Adipose tissue (tissue), 3 donors: ENCODE data around the gene MAP1LC3B2. TPM values are rescaled to one million over a fixed set of nuclear protein-coding genes. Genes with fewer than 3 reads are reported as not detected.

Experiments used
- H3K27ac ChIP-seq: one replicate; pipeline ENCODE4 v1.5.1; 2013; ENCODE audit warnings: low read depth, low read length
- WGBS, 3 donors: extraction: QIAGEN DNeasy Blood & Tissue Kit; methylation state at CpG; one replicate each; pipeline ENCODE4 v1.1.7; 2013; 5-methylcytosine and 5-hydroxymethylcytosine counted together
- polyA plus RNA-seq, 3 donors: library from polyadenylated mRNA; stranded (reverse); fragments of 200-250 nt; gene quantifications; one replicate each; pipeline ENCODE4 v1.2.3, GENCODE V29; 2013
- donor health status: healthy with polysubstance abuse.
- donor health status: Bipolar disorder and iron deficiency.
- donor health status: healthy.

Gene MAP1LC3B2
- polyA plus RNA-seq, 3 donors: 0.44 to 1.5 (median 1.1) TPM

GRCh38 chr12:116583129-116583694 is 24.0 kb downstream of the MAP1LC3B2 start:
- 78 to 86% (median 79%) methylated on average over 6 of the region's 6 CpGs for WGBS, 3 donors
- no peak overlapping the region for H3K27ac ChIP-seq

GRCh38 chr12:116587270-116587669 is 28.1 kb downstream of the MAP1LC3B2 start:
- no peak overlapping the region for H3K27ac ChIP-seq
- WGBS, 3 donors: 86 to 93% (median 92%) methylated on average over 2 of the region's 2 CpGs

DNA sequence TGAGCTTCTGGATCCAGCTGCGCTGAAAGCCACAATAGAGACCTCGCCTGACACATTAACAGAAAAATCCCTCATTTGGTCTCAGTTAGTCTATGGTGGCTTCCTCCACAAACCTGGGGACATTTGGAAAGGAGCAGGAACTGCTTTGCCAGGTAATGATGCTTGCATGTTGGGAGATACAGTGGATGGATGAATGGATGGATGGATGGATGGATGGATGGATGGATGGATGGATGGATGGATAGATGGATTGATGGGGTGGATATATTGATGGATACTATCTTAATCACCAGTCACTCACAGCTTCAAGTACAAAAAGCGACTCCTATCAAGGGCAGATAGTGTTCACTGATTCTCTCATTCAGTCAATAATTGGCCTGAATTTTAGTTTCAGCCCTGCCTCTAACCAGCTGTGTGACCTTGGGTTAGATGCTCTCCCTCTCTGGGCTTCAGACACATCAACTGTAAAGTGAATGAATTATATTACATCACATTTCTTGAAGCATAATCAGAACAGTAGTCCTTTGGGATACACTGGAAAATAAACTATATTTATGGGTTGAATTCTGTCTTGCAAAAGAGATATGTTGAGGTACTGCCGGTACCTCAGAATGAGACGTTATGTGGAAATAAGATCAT is 29.3 kb downstream of the MAP1LC3B2 start:
- H3K27ac ChIP-seq: no peak overlapping the region
- 90 to 99% (median 94%) methylated on average over 5 of the region's 5 CpGs for WGBS, 3 donors

DNA sequence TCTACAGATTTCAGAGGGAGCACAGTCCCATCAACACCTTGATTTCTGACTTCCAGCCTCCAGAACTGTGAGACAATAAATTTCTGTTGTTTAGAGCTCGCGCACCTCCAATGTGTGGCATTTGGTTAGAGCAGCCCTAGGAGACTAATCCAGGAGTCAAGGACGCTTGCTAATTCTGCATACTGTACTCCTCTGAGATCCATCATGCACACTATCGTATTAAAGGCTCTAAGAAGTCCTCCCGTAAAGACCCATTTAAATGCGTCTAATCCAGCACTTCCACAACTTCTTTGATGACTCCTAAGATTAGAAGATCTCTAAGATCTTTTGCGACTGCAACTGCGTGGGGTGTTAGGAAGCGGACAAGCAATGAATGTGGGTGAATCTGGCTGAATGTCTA is 30.4 kb downstream of the MAP1LC3B2 start:
- H3K27ac ChIP-seq: no peak overlapping the region
- 93 to 95% (median 94%) methylated on average over 9 of the region's 9 CpGs for WGBS, 3 donors

DNA sequence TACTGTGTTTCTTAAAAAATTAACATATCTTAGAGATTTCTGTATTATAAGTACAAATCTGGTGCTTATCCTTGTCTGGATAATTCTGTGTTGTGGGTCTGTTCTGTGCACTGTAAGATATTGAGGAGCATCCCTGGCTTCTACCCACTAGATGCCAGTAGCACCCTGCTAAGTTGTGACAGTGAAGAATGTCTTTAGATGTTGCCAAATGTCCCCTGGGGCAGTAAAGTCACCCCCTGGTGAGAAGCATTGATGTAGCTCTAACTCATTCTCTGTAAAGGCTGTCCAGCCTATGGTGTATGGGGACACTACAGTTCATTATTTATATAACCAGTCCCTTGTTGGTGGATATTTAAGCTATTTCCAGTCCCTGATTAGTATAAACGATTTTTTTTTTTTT is 31.4 kb downstream of the MAP1LC3B2 start:
- 13 to 30% (median 13%) methylated on average over 1 of the region's 1 CpG for WGBS, 3 donors

GRCh38 chr12:116591855-116592637 is 32.9 kb downstream of the MAP1LC3B2 start:
- no peak overlapping the region for H3K27ac ChIP-seq
- 11 to 28% (median 25%) methylated on average over 11 of the region's 11 CpGs for WGBS, 3 donors

More for the DNA sequence above, 31.4 kb downstream of the MAP1LC3B2 start:
- H3K27ac ChIP-seq: no peak overlapping the region

- 61 to 78% (median 67%) methylated on average over 8 of the region's 8 CpGs for WGBS, 3 donors
- H3K27ac ChIP-seq: no peak overlapping the region
These were observed 33.5 kb downstream of the MAP1LC3B2 start for GRCh38 chr12:116592731-116593130.

DNA sequence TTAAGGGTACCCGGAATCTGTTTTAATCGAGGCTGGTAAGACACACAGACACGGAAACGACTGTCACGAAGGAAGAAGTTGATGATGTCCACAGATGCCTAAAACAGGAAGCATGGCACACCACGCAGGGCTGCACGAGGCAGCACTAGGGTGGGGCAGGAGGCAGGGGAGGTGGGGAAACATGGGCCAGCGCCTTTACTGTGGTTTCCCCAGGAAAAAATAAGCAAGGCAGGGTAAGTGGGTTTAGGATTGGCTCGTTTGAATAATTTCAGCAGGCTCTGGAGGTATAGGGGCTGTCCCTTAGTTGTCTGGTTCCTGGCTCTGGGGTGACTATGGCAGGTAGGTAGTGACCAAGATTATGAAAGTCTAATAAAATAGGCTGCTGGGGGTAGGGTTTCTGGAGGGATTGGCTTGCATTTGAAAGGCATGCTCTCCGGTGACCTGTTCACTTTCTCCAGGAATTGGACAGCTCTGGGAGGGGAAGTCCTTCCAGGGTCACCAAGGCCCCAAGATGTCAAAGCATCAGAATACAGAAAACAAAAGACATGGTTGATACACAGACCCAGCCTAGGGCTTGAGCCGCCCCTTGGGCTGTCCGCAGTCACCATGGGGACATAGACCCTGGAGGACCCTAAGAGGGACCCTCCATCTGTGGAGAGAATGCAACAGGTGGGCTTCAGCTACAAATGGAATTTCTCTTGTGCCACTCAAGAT is 35.3 kb downstream of the MAP1LC3B2 start:
- H3K27ac ChIP-seq: no peak overlapping the region
- WGBS, 3 donors: 51 to 86% (median 53%) methylated on average over 12 of the region's 12 CpGs

GRCh38 chr12:116595186-116595585 is 36.0 kb downstream of the MAP1LC3B2 start:
- H3K27ac ChIP-seq: no peak overlapping the region
- WGBS, 3 donors: 0 to 33% (median 22%) methylated on average over 1 of the region's 1 CpG

DNA sequence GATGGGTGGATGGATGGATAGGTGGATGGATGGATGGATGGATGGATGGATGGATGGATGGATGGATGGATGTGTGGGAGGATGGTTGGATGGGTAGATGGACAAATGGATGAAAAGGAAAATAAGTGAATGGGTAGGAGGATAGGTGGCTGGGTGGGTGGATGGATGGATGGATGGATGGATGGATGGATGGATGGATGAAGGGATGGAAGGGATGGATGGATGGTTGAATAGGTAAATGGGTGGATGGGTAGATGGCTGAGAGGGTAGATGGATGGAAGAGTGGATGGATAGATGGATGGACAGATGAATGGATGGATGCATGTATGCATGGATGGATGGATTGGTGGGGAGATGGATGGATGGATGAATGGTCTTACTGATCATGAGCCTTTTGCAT is 36.5 kb downstream of the MAP1LC3B2 start:
- no peak overlapping the region for H3K27ac ChIP-seq

DNA sequence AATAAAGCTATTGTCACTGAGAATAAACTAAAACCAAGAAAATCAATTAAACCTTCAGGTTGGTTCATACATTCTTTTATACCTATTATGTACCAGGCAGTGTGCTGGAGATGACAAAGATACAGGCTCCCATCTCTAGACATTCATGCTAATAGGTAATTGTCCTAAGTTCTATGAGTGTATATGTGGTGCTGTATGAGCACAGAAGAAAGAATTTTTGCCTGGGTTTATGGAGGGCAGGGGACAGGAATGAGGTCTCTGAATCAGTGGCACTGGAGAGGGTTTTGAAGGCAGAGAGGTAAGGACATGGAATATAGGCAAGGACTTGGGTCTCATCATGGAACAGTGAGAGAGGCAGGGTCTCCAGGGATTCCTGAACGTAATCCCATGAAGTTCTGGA is 38.7 kb downstream of the MAP1LC3B2 start:
- 63 to 79% (median 74%) methylated on average over 1 of the region's 1 CpG for WGBS, 3 donors
- no peak overlapping the region for H3K27ac ChIP-seq

DNA sequence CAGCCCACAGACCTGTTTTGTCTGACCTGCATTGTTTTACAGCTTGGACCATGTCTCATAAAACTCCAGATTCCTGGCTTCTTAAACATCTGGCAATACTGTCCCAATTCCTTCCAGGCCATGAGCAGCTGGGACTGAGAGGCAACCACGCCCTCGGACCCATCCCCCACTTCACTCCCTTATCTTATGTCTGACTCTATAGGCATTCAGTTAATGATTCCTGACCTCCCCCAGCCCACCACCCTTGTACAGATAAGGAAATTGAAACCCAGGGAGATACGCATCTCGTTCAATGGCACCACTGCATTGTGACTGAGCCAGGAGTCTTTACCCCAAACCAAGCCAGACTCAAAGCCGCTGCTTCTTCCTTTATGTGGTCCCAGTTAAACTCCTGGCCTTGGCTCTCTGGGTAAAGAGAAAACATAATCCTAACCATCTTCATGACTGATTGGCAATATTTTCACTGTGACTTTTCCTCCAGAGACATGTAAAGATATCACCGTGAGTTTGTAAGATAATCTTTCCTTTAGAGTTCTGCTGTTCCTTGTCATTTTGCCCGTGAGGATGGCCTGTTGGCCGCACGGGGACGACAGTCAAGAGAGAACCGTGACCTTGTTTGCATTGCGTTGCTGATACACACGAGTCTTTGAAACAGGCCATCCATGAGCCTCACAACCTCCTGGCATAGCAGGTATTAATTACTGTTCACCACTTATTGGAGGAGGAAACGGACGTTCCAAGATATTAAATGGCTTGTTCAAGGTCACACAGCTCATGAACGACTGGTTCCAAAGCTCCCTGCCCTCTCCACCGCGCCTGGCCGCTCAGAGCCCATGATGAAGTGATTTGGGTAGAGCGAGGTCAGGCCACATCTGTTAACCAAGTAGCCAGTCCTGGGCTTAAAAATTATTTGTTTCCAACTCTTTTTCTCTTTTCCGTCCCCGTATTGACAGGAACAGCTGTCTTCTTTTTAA is 39.4 kb downstream of the MAP1LC3B2 start:
- no peak overlapping the region for H3K27ac ChIP-seq
- 55 to 69% (median 67%) methylated on average over 22 of the region's 22 CpGs for WGBS, 3 donors

- whole genome bisulfite sequencing, 3 donors: 7 to 16% (median 10%) methylated on average over 30 of the region's 30 CpGs
- H3K27ac ChIP-seq: peak overlapping the region; percentile 45
These were observed 40.3 kb downstream of the MAP1LC3B2 start for GRCh38 chr12:116599285-116600136.

- 83 to 93% (median 92%) methylated on average over 5 of the region's 5 CpGs for WGBS, 3 donors
- H3K27ac ChIP-seq: no peak overlapping the region
These were observed 42.1 kb downstream of the MAP1LC3B2 start for GRCh38 chr12:116600959-116601918.

DNA sequence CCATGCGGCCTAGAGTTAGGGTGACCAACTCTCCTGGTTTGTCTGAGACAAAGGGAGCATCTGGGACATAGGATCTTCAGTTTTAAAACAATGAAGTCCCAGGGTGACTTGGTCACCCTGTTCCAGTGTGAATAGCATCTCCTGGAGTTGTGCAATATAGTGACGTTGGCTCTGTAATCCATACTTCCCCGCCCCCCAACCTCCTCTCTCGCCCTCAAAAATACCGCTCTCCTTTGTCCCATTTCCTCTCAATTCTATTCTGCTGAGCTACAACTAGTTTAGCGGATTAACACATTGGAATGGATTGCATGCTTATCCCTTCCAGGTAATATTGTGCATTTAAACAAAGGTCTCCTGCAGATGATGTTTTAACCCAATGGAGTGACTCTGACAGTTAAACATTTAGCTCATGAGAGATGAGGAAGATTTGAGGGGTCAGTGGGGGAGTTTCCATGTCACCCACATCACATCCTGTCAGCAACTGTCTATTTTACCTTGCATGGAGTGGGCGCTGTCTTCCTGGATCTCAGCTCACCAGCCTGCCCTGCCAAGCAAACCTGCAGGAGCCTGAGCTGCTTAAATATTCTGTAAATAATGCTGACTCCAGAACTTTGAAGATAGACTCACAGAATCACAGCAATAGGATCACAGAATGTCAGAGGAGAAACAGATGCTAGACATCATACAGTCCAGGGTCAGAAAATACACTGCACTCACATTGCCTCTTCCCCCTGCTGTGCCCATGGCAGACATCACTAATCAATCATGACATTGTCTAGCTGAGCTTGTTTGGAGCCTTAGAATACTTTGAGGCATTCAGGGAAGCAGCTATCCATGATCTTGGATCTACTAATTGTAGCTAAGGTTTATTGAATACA is 43.0 kb downstream of the MAP1LC3B2 start:
- 69 to 93% (median 71%) methylated on average over 7 of the region's 7 CpGs for WGBS, 3 donors
- no peak overlapping the region for H3K27ac ChIP-seq
